ENCODE data around the gene NDUFS3.
A peak's percentile ranks its signal among the peaks of the same experiment; 100 is the strongest.
"Not testable (repeated sequence)": the region's sequence is repeated elsewhere in the genome, so short reads cannot be mapped to it uniquely, and the experiment has no call there.

The NDUFS3 gene

GRCh38 chr11:47578524-47579494, at the start of gene NDUFS3, which contains the start of gene KBTBD4:
NDUFS3 (plus strand) TSS chr11:47579074; CDS start chr11:47579092, 18 bp downstream.
KBTBD4 (minus strand) TSS chr11:47578970; CDS start chr11:47578951, 19 bp downstream.
- peak; percentile 82 to 92 for DNase-seq

- no peak for DNase-seq
Observed at GRCh38 chr11:47529951-47530350, 48.9 kb upstream of the NDUFS3 start.

GRCh38 chr11:47530721-47531120, 48.2 kb upstream of the NDUFS3 start:
- DNase-seq, result not testable (repeated sequence)

- DNase-seq, result no peak
Observed at GRCh38 chr11:47531666-47532065, 47.2 kb upstream of the NDUFS3 start.

GRCh38 chr11:47532597-47533213, 46.2 kb upstream of the NDUFS3 start:
- DNase-seq, result no peak

GRCh38 chr11:47533690-47534151, 45.2 kb upstream of the NDUFS3 start:
- no peak for DNase-seq

- no peak for DNase-seq
Observed at GRCh38 chr11:47534704-47535251, 44.1 kb upstream of the NDUFS3 start.

- no peak for DNase-seq
Observed at GRCh38 chr11:47536915-47537314, 42.0 kb upstream of the NDUFS3 start.

GRCh38 chr11:47538741-47539565, 39.9 kb upstream of the NDUFS3 start:
- no peak for DNase-seq

GRCh38 chr11:47539681-47540039, 39.2 kb upstream of the NDUFS3 start:
- DNase-seq, result no peak

GRCh38 chr11:47541070-47541469, 37.8 kb upstream of the NDUFS3 start:
- DNase-seq, result no peak

GRCh38 chr11:47545298-47545697, 33.6 kb upstream of the NDUFS3 start:
- DNase-seq, result no peak

- not testable (repeated sequence) for DNase-seq
Observed at GRCh38 chr11:47546274-47546673, 32.6 kb upstream of the NDUFS3 start.

GRCh38 chr11:47550288-47551047, 28.4 kb upstream of the NDUFS3 start:
- DNase-seq, result no peak

GRCh38 chr11:47551086-47551485, 27.8 kb upstream of the NDUFS3 start:
- DNase-seq, result peak in 1 of 2 donors; percentile 37

GRCh38 chr11:47552056-47552565, 26.8 kb upstream of the NDUFS3 start:
- peak in 1 of 2 donors; percentile 25 for DNase-seq

- peak; percentile 90 to 93 for DNase-seq
Observed at GRCh38 chr11:47552566-47553405, 26.1 kb upstream of the NDUFS3 start, which contains the start of gene CELF1. CELF1 (minus strand) TSS chr11:47553132; CDS start chr11:47499523, 53,609 bp downstream.

GRCh38 chr11:47553406-47553743, 25.5 kb upstream of the NDUFS3 start:
- no peak for DNase-seq

GRCh38 chr11:47557004-47557403, 21.9 kb upstream of the NDUFS3 start:
- DNase-seq, result not testable (repeated sequence)

- no peak for DNase-seq
Observed at GRCh38 chr11:47558695-47559094, 20.2 kb upstream of the NDUFS3 start.

- no peak for DNase-seq
Observed at GRCh38 chr11:47560426-47560825, 18.4 kb upstream of the NDUFS3 start.

All from CD4-positive, alpha-beta T cell treated with Interferon alpha-2 for 1 hour (primary cell).